ENCODE data around the gene RPEL1. TPM values are rescaled to one million over a fixed set of nuclear protein-coding genes. Genes with fewer than 3 reads are reported as not detected.
"Not testable (repeated sequence)": the region's sequence is repeated elsewhere in the genome, so short reads cannot be mapped to it uniquely, and the experiment has no call there.

Gene RPEL1
- total RNA-seq, 2 donors from 2014 or later, result not detected

DNA sequence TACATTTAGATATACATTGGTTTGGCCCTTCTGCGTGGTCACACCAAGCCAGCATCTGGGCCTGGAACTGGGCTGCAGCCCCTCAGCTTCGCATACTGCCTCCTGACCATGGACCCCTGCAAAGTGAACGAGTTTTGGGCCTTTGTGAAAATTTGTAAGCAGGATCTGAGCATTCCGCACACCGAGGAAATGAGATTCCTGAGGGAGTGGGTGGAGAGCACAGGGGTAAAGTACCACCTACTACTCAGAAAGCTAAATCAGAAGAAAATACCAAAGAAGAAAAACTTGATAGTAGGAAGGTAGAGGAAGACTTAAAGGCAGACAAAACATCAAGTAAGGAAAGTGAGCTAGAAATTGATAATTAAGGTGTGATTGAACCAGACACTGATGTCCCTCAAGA, 30.1 kb upstream of the RPEL1 start:
- intact Hi-C loops (cut with DNase I), result no loop called here
- 80% methylated on average over 5 of the region's 5 CpGs for WGBS
- Histone ChIP-seq H3K27me3 (replicated peaks; ENCODE audit: insufficient read depth) (no peaks in the 10 kb centered on the region), H3K4me3 (no peak overlapping the region), H3K4me1 (replicated peaks) (no peaks in the 10 kb centered on the region), H3K27ac (no peak overlapping the region), H3K9me3 (no peaks in the 10 kb centered on the region), H3K36me3 (no peaks in the 10 kb centered on the region)
- no peak for DNase-seq (ENCODE audit: low spot score)
- TF ChIP-seq POLR2A (IDR thresholded peaks at IDR 0.05), result no peak
- TF ChIP-seq, protein P1, sequence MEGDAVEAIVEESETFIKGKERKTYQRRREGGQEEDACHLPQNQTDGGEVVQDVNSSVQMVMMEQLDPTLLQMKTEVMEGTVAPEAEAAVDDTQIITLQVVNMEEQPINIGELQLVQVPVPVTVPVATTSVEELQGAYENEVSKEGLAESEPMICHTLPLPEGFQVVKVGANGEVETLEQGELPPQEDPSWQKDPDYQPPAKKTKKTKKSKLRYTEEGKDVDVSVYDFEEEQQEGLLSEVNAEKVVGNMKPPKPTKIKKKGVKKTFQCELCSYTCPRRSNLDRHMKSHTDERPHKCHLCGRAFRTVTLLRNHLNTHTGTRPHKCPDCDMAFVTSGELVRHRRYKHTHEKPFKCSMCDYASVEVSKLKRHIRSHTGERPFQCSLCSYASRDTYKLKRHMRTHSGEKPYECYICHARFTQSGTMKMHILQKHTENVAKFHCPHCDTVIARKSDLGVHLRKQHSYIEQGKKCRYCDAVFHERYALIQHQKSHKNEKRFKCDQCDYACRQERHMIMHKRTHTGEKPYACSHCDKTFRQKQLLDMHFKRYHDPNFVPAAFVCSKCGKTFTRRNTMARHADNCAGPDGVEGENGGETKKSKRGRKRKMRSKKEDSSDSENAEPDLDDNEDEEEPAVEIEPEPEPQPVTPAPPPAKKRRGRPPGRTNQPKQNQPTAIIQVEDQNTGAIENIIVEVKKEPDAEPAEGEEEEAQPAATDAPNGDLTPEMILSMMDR (IDR thresholded peaks at IDR 0.05), result no peak
- TF ChIP-seq POLR2AphosphoS5 (IDR thresholded peaks at IDR 0.05), result no peak

DNA sequence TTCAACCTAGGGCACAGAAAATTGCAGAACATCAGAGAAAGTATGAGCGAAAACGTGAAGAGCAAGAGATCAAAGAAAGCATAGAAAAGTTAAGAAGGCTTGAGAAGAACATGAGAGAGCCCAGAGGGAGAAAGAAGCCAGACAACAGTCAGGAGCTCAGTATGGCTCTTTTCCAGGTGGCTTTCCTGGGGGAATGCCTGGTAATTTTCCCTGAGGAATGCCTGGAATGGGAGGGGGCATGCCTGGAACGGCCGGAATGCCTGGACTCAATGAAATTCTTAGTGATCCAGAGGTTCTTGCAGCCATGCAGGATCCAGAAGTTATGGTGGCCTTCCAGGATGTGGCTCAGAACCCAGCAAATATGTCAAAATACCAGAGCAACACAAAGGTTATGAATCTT, 29.3 kb upstream of the RPEL1 start:
- H3K27ac ChIP-seq; DNase-seq (ENCODE audit: low spot score); H3K9me3 ChIP-seq; H3K27me3 ChIP-seq (replicated peaks; ENCODE audit: insufficient read depth); H3K4me1 ChIP-seq (replicated peaks); H3K36me3 ChIP-seq; H3K4me3 ChIP-seq; intact Hi-C loops (cut with DNase I): not testable (repeated sequence)
- 60% methylated on average over 4 of the region's 4 CpGs for WGBS

DNA sequence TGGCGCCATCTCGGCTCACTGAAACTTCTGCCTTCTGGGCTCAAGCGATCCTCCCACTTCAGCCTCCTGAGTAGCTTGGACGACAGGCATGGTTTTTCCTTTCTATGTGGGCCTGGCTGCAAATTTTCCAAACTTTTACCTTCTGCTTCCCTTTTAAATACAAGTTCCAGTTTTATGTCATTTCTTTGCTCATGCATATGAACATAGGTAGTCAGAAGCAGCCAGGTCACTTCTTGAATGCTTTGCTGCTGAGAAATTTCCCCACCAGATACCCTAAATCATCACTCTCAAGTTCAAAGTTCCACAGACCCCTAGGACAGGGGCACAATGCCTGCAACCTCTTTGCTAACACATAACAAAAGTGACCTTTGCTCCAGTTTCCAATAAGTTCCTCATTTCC, 21.6 kb upstream of the RPEL1 start:
- H3K9me3 ChIP-seq, result no peaks in the 10 kb centered on the region
- no peaks in the 10 kb centered on the region for H3K27me3 ChIP-seq (replicated peaks; ENCODE audit: insufficient read depth)
- intact Hi-C loops (cut with DNase I), result no loop called here
- WGBS, result 94% methylated on average over 4 of the region's 4 CpGs
- H3K36me3 ChIP-seq, result no peaks in the 10 kb centered on the region
- no peak overlapping the region for H3K27ac ChIP-seq
- no peak overlapping the region for H3K4me3 ChIP-seq
- DNase-seq (ENCODE audit: low spot score), result no peak
- TF ChIP-seq, protein P1 (IDR thresholded peaks at IDR 0.05), result no peak
- TF ChIP-seq POLR2AphosphoS5 (IDR thresholded peaks at IDR 0.05), result no peak
- no peak for TF ChIP-seq POLR2A (IDR thresholded peaks at IDR 0.05)
- H3K4me1 ChIP-seq (replicated peaks), result no peaks in the 10 kb centered on the region

DNA sequence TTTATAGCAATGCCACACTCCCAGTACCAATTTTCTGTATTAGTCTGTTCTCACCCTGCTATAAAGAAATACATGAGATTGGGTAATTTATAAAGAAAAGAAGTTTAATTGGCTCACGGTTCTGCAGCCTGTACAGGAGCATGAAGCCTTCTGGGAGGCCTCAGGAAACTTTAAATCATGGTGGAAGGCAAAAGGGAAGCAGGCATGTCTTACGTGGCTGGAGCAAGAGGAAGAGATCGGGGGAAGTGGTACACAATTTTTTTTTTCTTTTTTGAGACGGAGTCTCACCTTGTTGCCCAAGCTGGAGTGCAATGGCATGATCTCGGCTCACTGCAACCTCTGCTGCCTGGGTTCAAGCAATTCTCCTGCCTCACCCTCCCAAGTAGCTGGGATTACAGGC, 21.0 kb upstream of the RPEL1 start:
- H3K4me1 ChIP-seq (replicated peaks); H3K36me3 ChIP-seq; DNase-seq (ENCODE audit: low spot score); H3K4me3 ChIP-seq; H3K9me3 ChIP-seq; intact Hi-C loops (cut with DNase I); H3K27ac ChIP-seq; H3K27me3 ChIP-seq (replicated peaks; ENCODE audit: insufficient read depth): not testable (repeated sequence)
- WGBS, result 83% methylated on average over 5 of the region's 5 CpGs

DNA sequence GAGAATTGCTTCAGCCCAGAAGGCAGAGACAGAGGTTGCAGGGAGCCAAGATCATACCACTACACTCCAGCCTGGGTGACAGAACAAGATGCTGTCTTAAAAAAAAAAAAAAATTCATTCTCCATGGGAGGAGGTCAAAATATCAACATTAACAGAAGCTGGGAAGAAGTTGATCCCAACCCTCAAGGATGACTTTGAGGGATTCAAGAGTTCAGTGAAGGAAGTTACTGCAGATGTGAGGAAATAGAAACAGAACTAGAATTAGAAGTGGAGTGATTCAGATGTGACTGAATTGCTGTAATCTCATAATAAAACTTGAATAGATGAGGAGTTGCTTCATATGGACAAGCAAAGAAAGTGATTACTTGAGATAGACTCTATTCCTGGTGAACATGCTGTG, 19.7 kb upstream of the RPEL1 start:
- DNase-seq (ENCODE audit: low spot score), result no peak
- intact Hi-C loops (cut with DNase I), result no loop called here
- Histone ChIP-seq H3K4me3 (no peak overlapping the region), H3K36me3 (no peaks in the 10 kb centered on the region), H3K4me1 (replicated peaks) (no peaks in the 10 kb centered on the region), H3K9me3 (no peaks in the 10 kb centered on the region), H3K27me3 (replicated peaks; ENCODE audit: insufficient read depth) (no peaks in the 10 kb centered on the region), H3K27ac (no peak overlapping the region)
- no peak for TF ChIP-seq POLR2A (IDR thresholded peaks at IDR 0.05)
- TF ChIP-seq, protein P1 (IDR thresholded peaks at IDR 0.05), result no peak
- TF ChIP-seq POLR2AphosphoS5 (IDR thresholded peaks at IDR 0.05), result no peak

DNA sequence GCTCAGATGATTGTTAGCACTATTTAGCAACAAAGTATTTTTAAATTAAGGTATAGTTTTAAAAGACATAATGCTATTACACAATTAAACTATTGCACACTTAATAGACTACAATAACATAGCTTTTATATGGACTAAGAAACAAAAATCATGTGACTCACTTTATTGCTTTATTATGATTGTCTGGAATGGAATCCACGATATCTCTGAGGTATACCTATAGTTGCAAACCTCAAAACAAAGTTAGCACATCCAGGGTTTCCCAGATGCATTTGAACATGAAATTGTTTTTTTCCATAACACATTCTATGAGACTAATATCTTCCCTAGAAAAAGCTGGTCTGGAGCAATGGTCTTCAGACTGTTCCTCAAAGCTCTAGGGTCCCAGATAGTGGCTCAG, 18.3 kb upstream of the RPEL1 start:
- no peaks in the 10 kb centered on the region for H3K36me3 ChIP-seq
- TF ChIP-seq POLR2A (IDR thresholded peaks at IDR 0.05) (no peak), POLR2AphosphoS5 (IDR thresholded peaks at IDR 0.05) (no peak)
- TF ChIP-seq, protein P1 (IDR thresholded peaks at IDR 0.05), result no peak
- no peaks in the 10 kb centered on the region for H3K4me1 ChIP-seq (replicated peaks)
- no peak overlapping the region for H3K27ac ChIP-seq
- 75% methylated on average over 1 of the region's 1 CpG for WGBS
- no peak overlapping the region for H3K4me3 ChIP-seq
- no peak for DNase-seq (ENCODE audit: low spot score)
- intact Hi-C loops (cut with DNase I), result no loop called here
- no peaks in the 10 kb centered on the region for H3K9me3 ChIP-seq
- no peaks in the 10 kb centered on the region for H3K27me3 ChIP-seq (replicated peaks; ENCODE audit: insufficient read depth)

Data from prostate gland (tissue), 2 donors.